IPS-20b (cell line): ENCODE measurements around the gene ITSN1.
"Not testable (repeated sequence)": the region's sequence is repeated elsewhere in the genome, so short reads cannot be mapped to it uniquely, and the experiment has no call there.

ENCODE experiments used
- H3K27ac ChIP-seq: one replicate; pipeline ENCODE4 v1.5.1; 2013; ENCODE audit warnings: low read length
- H3K27me3 ChIP-seq: 2 replicates; pipeline ENCODE4 v1.6.1; 2013; ENCODE audit warnings: mild to moderate bottlenecking, low read length, inconsistent platforms; ENCODE audit not compliant: insufficient read depth
- H3K36me3 ChIP-seq: 2 replicates; pipeline ENCODE4 v1.6.1; 2013; ENCODE audit warnings: low read depth, mild to moderate bottlenecking, inconsistent platforms, low read length, moderate library complexity; ENCODE audit not compliant: insufficient read depth
- H3K4me1 ChIP-seq: 2 replicates; pipeline ENCODE4 v1.6.1; 2013; ENCODE audit warnings: mild to moderate bottlenecking, control low read depth, inconsistent platforms, low read length, moderate library complexity; ENCODE audit not compliant: insufficient read depth
- H3K4me3 ChIP-seq: 2 replicates; pipeline ENCODE4 v1.5.1; 2013; ENCODE audit warnings: mild to moderate bottlenecking, low read length, inconsistent platforms
- H3K9ac ChIP-seq: 2 replicates; pipeline ENCODE4 v1.6.1; 2013; ENCODE audit warnings: low read depth, mild to moderate bottlenecking, inconsistent platforms, low read length, moderate library complexity
- H3K9me3 ChIP-seq: 2 replicates; pipeline ENCODE4 v1.6.1; 2013; ENCODE audit warnings: mild to moderate bottlenecking, low read depth, low read length, inconsistent platforms; ENCODE audit not compliant: insufficient read depth

ITSN1 gene

GRCh38 chr21:33703750-33704606, 61.7 kb downstream of the ITSN1 start:
- 0 out of 2 replicates have a peak, but pooled peaks cover 9% of the 10 kb centered on the region for H3K36me3 ChIP-seq
- peak overlapping the region; percentile 10; the same call in 1 of the 2 replicates for H3K9ac ChIP-seq
- no peak overlapping the region for H3K27ac ChIP-seq
- H3K4me1 ChIP-seq, result no peaks in the 10 kb centered on the region
- no peaks in the 10 kb centered on the region for H3K27me3 ChIP-seq
- H3K4me3 ChIP-seq, result no peak overlapping the region
- H3K9me3 ChIP-seq, result peaks cover 6% of the 10 kb centered on the region; the same call in 1 of the 2 replicates

- Histone ChIP-seq H3K4me3 (no peak overlapping the region), H3K9ac (no peak overlapping the region), H3K4me1 (peaks cover 15% of the 10 kb centered on the region), H3K27ac (no peak overlapping the region), H3K9me3 (peaks cover 6% of the 10 kb centered on the region; the same call in 1 of the 2 replicates), H3K36me3 (0 out of 2 replicates have a peak, but pooled peaks cover 11% of the 10 kb centered on the region), H3K27me3 (no peaks in the 10 kb centered on the region)
Measured at GRCh38 chr21:33707846-33708245, 65.5 kb downstream of the ITSN1 start.

- 0 out of 2 replicates have a peak, but pooled peaks cover 11% of the 10 kb centered on the region for H3K36me3 ChIP-seq
- H3K27me3 ChIP-seq, result no peaks in the 10 kb centered on the region
- H3K9ac ChIP-seq, result no peak overlapping the region
- no peak overlapping the region for H3K4me3 ChIP-seq
- H3K4me1 ChIP-seq, result peaks cover 15% of the 10 kb centered on the region
- no peak overlapping the region for H3K27ac ChIP-seq
- peaks cover 6% of the 10 kb centered on the region; the same call in 1 of the 2 replicates for H3K9me3 ChIP-seq
Measured at GRCh38 chr21:33708874-33709273, 66.6 kb downstream of the ITSN1 start.

- peaks cover 19% of the 10 kb centered on the region for H3K4me1 ChIP-seq
- H3K4me3 ChIP-seq, result peak overlapping the region; percentile 35; the same call in 1 of the 2 replicates
- no peak overlapping the region for H3K27ac ChIP-seq
- no peaks in the 10 kb centered on the region for H3K27me3 ChIP-seq
- 0 out of 2 replicates have a peak, but pooled peaks cover 11% of the 10 kb centered on the region for H3K36me3 ChIP-seq
- peak overlapping the region; percentile 43 for H3K9ac ChIP-seq
- peaks cover 3% of the 10 kb centered on the region; the same call in 1 of the 2 replicates for H3K9me3 ChIP-seq
Measured at GRCh38 chr21:33712022-33712803, 69.9 kb downstream of the ITSN1 start.

- no peak overlapping the region for H3K4me3 ChIP-seq
- H3K9me3 ChIP-seq, result no peaks in the 10 kb centered on the region
- H3K27ac ChIP-seq, result no peak overlapping the region
- H3K9ac ChIP-seq, result no peak overlapping the region
- H3K27me3 ChIP-seq, result no peaks in the 10 kb centered on the region
- H3K36me3 ChIP-seq, result peaks cover 50% of the 10 kb centered on the region
- no peaks in the 10 kb centered on the region for H3K4me1 ChIP-seq
Measured at GRCh38 chr21:33721081-33721480, 78.8 kb downstream of the ITSN1 start.

- not testable (repeated sequence) for H3K4me1 ChIP-seq, H3K9me3 ChIP-seq
Measured at GRCh38 chr21:33729139-33729538, 86.8 kb downstream of the ITSN1 start.

GRCh38 chr21:33729641-33730040, 87.3 kb downstream of the ITSN1 start:
- no peaks in the 10 kb centered on the region for H3K9me3 ChIP-seq
- no peaks in the 10 kb centered on the region for H3K27me3 ChIP-seq
- H3K27ac ChIP-seq, result no peak overlapping the region
- H3K4me3 ChIP-seq, result no peak overlapping the region
- peaks cover 21% of the 10 kb centered on the region for H3K36me3 ChIP-seq
- peaks cover 10% of the 10 kb centered on the region; the same call in 1 of the 2 replicates for H3K4me1 ChIP-seq
- H3K9ac ChIP-seq, result no peak overlapping the region

More at GRCh38 chr21:33729139-33729538, 86.8 kb downstream of the ITSN1 start:
- peaks cover 22% of the 10 kb centered on the region for H3K36me3 ChIP-seq
- H3K9ac ChIP-seq, H3K27ac ChIP-seq, H3K4me3 ChIP-seq, H3K27me3 ChIP-seq: not testable (repeated sequence)

GRCh38 chr21:33731447-33731846, 89.1 kb downstream of the ITSN1 start:
- Histone ChIP-seq H3K9me3 (no peaks in the 10 kb centered on the region), H3K4me1 (peaks cover 10% of the 10 kb centered on the region; the same call in 1 of the 2 replicates), H3K27me3 (no peaks in the 10 kb centered on the region), H3K27ac (no peak overlapping the region), H3K9ac (no peak overlapping the region), H3K4me3 (no peak overlapping the region), H3K36me3 (peaks cover 28% of the 10 kb centered on the region)

GRCh38 chr21:33732038-33732437, 89.7 kb downstream of the ITSN1 start:
- peaks cover 10% of the 10 kb centered on the region; the same call in 1 of the 2 replicates for H3K4me1 ChIP-seq
- H3K9me3 ChIP-seq, result no peaks in the 10 kb centered on the region
- no peaks in the 10 kb centered on the region for H3K27me3 ChIP-seq
- H3K4me3 ChIP-seq, result no peak overlapping the region
- no peak overlapping the region for H3K9ac ChIP-seq
- H3K36me3 ChIP-seq, result peaks cover 28% of the 10 kb centered on the region
- H3K27ac ChIP-seq, result no peak overlapping the region

GRCh38 chr21:33733601-33734000, 91.3 kb downstream of the ITSN1 start:
- Histone ChIP-seq H3K9me3 (no peaks in the 10 kb centered on the region), H3K27me3 (no peaks in the 10 kb centered on the region)

GRCh38 chr21:33734291-33734690, 92.0 kb downstream of the ITSN1 start:
- Histone ChIP-seq H3K4me1 (peaks cover 10% of the 10 kb centered on the region; the same call in 1 of the 2 replicates), H3K27me3 (no peaks in the 10 kb centered on the region), H3K4me3 (no peak overlapping the region), H3K9ac (no peak overlapping the region), H3K36me3 (peaks cover 38% of the 10 kb centered on the region), H3K9me3 (no peaks in the 10 kb centered on the region), H3K27ac (no peak overlapping the region)

More at GRCh38 chr21:33733601-33734000, 91.3 kb downstream of the ITSN1 start:
- peaks cover 31% of the 10 kb centered on the region for H3K36me3 ChIP-seq
- H3K4me3 ChIP-seq, result no peak overlapping the region
- H3K9ac ChIP-seq, result no peak overlapping the region
- H3K4me1 ChIP-seq, result peaks cover 10% of the 10 kb centered on the region; the same call in 1 of the 2 replicates
- no peak overlapping the region for H3K27ac ChIP-seq
